B cell (primary cell): Measurements from ENCODE around the gene ZNF710.

Source experiments
- EZH2 ChIP-seq: IDR thresholded peaks from 2 replicates; pipeline ENCODE4 v1.6.1; 2012; ENCODE audit warnings: borderline replicate concordance, low read depth, mild to moderate bottlenecking, moderate library complexity, low read length; ENCODE audit not compliant: insufficient read depth, poor library complexity, severe bottlenecking
- TF ChIP-seq, protein P1 (sequence below): fragments of 200-600 bp; IDR thresholded peaks from one replicate; pipeline ENCODE4 v1.8.0; 2022; ENCODE audit warnings: antibody characterized with exemption, mild to moderate bottlenecking

DNA sequence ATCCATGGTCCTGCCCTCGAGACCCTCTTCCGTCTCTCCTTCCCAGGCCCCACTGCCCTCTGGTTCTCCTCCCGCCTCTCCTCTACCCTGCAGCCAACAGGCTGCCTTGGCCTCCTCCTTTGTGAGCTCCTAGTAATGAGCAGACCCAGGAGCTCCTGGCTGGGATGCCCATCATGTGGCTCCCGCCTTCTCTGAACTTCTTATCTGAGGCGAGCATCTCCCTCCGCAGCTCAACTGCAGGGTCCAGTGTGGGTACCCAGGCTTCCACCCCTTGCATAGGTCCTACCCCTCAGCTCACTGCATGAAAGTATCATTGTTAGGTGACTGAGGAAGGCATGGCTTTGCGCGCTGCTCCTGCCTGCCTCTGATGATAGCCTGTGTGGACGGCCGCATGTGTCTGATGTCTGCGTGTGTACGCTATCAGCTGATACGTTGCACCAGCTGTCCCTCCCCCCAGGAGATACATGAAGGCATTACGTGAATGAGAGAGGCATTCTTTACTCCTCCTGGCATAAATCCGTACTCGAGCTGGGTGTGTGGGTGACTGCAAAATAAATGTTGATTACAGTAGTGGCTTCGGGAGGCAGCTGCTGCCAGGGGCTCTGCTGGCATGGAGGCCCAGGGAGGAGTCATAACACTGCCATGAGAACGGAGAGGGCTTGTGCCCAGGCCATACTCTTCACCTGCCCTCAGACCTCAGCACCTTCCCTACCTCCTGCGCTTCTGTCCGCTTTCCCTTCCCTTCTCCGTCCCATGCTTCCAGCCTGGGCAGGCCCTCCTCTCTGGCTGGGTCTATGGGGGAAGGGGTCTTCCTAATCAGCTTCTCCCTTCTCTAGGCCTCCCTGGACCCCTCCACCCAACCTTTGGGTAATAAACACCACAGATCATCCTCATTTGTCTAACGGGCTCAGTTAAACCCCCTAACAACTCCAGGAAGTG lies 48.8 kb downstream of the ZNF710 start:
- TF ChIP-seq, protein P1, sequence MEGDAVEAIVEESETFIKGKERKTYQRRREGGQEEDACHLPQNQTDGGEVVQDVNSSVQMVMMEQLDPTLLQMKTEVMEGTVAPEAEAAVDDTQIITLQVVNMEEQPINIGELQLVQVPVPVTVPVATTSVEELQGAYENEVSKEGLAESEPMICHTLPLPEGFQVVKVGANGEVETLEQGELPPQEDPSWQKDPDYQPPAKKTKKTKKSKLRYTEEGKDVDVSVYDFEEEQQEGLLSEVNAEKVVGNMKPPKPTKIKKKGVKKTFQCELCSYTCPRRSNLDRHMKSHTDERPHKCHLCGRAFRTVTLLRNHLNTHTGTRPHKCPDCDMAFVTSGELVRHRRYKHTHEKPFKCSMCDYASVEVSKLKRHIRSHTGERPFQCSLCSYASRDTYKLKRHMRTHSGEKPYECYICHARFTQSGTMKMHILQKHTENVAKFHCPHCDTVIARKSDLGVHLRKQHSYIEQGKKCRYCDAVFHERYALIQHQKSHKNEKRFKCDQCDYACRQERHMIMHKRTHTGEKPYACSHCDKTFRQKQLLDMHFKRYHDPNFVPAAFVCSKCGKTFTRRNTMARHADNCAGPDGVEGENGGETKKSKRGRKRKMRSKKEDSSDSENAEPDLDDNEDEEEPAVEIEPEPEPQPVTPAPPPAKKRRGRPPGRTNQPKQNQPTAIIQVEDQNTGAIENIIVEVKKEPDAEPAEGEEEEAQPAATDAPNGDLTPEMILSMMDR = no peak
- TF ChIP-seq EZH2 = no peak
